Stimulated activated CD4-positive, alpha-beta T cell treated with anti-CD3 and anti-CD28 coated beads, Interleukin-2, amount 100 ng/mL, for 4 hours (primary cell): ENCODE results near the gene SLC19A1.
"Not testable (repeated sequence)": the region's sequence is repeated elsewhere in the genome, so short reads cannot be mapped to it uniquely, and the experiment has no call there.

Experiments used
- DNase-seq: peaks from one replicate; pipeline ENCODE4 v3.0.0-alpha.2; 2020; ENCODE audit warnings: low read depth

SLC19A1 gene

GRCh38 chr21:45576838-45577737, 34.8 kb upstream of the SLC19A1 start:
- DNase-seq: no peak

- DNase-seq: no peak
Measured at GRCh38 chr21:45575993-45576837, 34.0 kb upstream of the SLC19A1 start.

GRCh38 chr21:45575304-45575992, 33.2 kb upstream of the SLC19A1 start:
- no peak for DNase-seq

- DNase-seq: no peak
Measured at GRCh38 chr21:45574691-45575090, 32.5 kb upstream of the SLC19A1 start.

- no peak for DNase-seq
Measured at GRCh38 chr21:45574081-45574501, 31.9 kb upstream of the SLC19A1 start.

GRCh38 chr21:45573452-45574035, 31.3 kb upstream of the SLC19A1 start:
- no peak for DNase-seq

- no peak for DNase-seq
Measured at GRCh38 chr21:45572783-45573451, 30.7 kb upstream of the SLC19A1 start.

- no peak for DNase-seq
Measured at GRCh38 chr21:45572231-45572630, 30.0 kb upstream of the SLC19A1 start.

- DNase-seq: no peak
Measured at GRCh38 chr21:45571641-45572040, 29.4 kb upstream of the SLC19A1 start.

- no peak for DNase-seq
Measured at GRCh38 chr21:45570826-45571601, 28.8 kb upstream of the SLC19A1 start.

- no peak for DNase-seq
Measured at GRCh38 chr21:45570071-45570470, 27.8 kb upstream of the SLC19A1 start.

- no peak for DNase-seq
Measured at GRCh38 chr21:45568383-45568782, 26.1 kb upstream of the SLC19A1 start.

- DNase-seq: not testable (repeated sequence)
Measured at GRCh38 chr21:45564137-45564536, 21.9 kb upstream of the SLC19A1 start.

- DNase-seq: no peak
Measured at GRCh38 chr21:45562965-45563364, 20.7 kb upstream of the SLC19A1 start.

GRCh38 chr21:45562402-45562801, 20.2 kb upstream of the SLC19A1 start:
- no peak for DNase-seq

GRCh38 chr21:45561241-45561640, 19.0 kb upstream of the SLC19A1 start:
- DNase-seq: not testable (repeated sequence)

- no peak for DNase-seq
Measured at GRCh38 chr21:45560106-45561021, 18.1 kb upstream of the SLC19A1 start.

- no peak for DNase-seq
Measured at GRCh38 chr21:45559216-45560105, 17.2 kb upstream of the SLC19A1 start.
